LNCAP (cell line): ENCODE results near the gene DNM2.

Source experiments
- CTCF ChIP-seq: fragments of 450-650 bp; IDR thresholded peaks from 2 replicates; pipeline ENCODE4 v1.5.1; 2017; ENCODE audit warnings: mild to moderate bottlenecking

DNM2 gene

GRCh38 chr19:10812196-10812595, 94.3 kb downstream of the DNM2 start:
- TF ChIP-seq CTCF, result no peak

- no peak for TF ChIP-seq CTCF
Observed at GRCh38 chr19:10812902-10813404, 95.1 kb downstream of the DNM2 start.

GRCh38 chr19:10815007-10815536, 97.2 kb downstream of the DNM2 start:
- no peak for TF ChIP-seq CTCF

- no peak for TF ChIP-seq CTCF
Observed at GRCh38 chr19:10815969-10816644, 98.2 kb downstream of the DNM2 start.

GRCh38 chr19:10816691-10817090, 98.8 kb downstream of the DNM2 start:
- no peak for TF ChIP-seq CTCF

- TF ChIP-seq CTCF, result no peak
Observed at GRCh38 chr19:10817291-10818038, 99.6 kb downstream of the DNM2 start.

GRCh38 chr19:10818301-10819123, 100.6 kb downstream of the DNM2 start:
- no peak for TF ChIP-seq CTCF
